Epidermal melanocyte (primary cell): ENCODE measurements around the gene MEOX2.

Experiments
- DNase-seq: peaks from one replicate; pipeline ENCODE4 v3.0.0; 2011; ENCODE audit warnings: low spot score; ENCODE audit not compliant: insufficient read length

The MEOX2 gene

DNA sequence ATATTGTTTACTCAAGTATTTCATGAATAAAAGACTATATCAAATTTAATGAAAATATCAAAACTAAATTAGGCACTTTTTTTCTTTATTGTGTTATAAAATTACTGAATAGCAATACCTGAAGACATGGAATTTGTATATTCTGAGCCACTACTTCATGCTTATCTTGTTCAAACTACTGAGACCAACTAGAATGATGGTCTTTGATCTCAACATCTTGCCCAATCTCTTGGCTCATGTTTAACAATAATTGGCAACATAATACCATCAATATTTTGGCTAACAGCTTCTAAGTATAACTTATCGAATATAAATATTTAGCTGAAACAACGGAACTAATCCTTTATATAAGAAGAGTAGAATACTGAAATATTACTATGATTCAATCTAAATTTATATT is 68.2 kb downstream of the MEOX2 start:
- no peak for DNase-seq

DNA sequence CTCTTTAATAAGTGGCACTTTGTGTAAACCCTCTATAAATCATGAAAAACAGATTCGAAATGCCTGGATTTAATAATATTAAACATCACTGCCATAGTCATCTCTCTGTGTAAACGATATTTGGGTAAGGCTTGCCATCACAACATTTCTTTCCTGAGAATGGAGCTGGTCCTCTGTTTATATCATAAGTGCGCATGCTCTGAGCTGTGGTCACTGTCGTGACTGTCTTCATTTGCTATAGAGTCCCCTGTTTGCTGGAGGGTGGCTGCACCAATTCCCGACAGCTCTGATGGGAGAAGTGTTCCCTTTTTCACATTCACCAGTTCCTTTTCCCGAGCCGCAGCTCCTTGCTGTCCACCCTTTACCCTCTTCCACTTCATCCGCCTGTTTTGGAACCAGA is 74.3 kb downstream of the MEOX2 start:
- no peak for DNase-seq

- no peak for DNase-seq
Measured at GRCh38 chr7:15610503-15610902, 76.0 kb downstream of the MEOX2 start.

DNA sequence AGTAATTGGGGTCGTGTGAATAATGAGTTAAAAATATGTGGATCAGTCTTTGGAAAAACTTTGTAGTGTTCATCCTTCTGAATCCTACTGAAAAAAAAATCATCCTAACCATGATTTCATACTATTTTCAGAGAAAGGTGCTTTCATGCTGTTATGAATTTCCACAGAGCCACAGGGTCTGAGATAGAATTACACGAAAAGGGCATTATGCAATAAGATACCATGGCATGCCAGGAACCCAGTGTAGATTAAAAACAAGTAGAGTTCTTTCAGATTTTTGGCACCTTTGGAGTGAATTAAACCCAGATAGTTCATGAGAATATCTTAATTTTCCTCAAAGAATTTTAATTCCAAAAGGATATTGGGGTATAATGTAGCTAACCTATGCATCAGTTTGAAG is 77.2 kb downstream of the MEOX2 start:
- DNase-seq, result no peak

- no peak for DNase-seq
Measured at GRCh38 chr7:15607529-15608210, 78.8 kb downstream of the MEOX2 start.

DNA sequence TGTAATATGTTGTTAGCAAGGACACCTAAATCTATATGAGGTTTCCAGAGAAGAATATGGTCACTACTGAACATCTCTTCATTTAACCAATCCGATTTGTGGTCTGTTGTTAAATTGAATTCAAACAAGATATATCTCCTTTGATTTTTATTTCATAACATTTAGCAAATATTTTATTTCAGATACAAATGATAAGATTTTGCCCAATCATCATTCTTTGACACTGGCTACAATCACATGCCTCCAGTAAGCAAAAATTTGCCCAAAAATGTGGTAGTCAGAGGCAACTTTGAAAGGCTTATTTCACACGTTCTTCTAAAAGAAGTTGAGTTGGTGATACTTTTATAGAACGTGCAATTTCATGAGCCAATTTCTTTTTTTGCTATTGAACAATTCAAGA is 79.9 kb downstream of the MEOX2 start:
- no peak for DNase-seq

DNA sequence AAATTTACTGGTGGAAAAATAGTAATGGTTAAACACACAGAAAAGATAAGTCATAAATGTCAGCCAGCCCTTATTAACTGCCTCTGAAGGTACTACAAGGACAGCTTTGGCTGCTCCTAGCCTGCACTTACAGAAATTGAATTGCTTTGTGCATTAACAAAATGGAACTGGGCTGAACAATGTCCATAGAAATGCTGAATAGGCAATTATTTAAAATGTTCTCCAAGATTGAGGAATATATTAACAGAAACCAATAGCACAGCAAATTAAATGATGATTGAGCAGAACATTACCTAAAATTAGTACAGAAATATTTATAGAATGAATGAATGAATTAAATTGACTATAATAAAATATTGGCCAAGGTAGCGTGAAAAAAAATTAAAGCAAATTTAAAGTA is 82.3 kb downstream of the MEOX2 start:
- DNase-seq, result no peak

GRCh38 chr7:15603124-15603523 is 83.4 kb downstream of the MEOX2 start:
- DNase-seq, result no peak

GRCh38 chr7:15602236-15602635 is 84.2 kb downstream of the MEOX2 start:
- DNase-seq, result no peak

DNA sequence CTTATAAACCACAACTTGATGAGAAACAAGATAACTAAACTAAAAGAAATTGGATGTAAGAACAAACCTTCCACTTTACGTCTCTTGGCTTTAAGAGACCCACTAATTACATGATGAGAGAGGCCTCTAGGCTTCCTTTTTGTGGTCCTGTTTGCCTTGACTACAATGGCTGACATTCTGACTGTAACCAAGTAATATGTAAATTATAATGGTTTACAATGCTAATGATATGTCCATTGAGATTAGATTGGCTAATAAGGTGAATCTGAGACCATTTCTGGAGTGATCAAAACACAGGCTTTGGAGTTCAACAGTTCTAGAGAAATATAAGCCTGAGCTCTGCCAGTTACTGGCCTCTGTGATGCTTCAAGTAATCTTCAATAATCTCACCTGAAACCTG is 85.3 kb downstream of the MEOX2 start:
- DNase-seq, result no peak

- DNase-seq, result no peak
Measured at GRCh38 chr7:15600298-15600697, 86.2 kb downstream of the MEOX2 start.

DNA sequence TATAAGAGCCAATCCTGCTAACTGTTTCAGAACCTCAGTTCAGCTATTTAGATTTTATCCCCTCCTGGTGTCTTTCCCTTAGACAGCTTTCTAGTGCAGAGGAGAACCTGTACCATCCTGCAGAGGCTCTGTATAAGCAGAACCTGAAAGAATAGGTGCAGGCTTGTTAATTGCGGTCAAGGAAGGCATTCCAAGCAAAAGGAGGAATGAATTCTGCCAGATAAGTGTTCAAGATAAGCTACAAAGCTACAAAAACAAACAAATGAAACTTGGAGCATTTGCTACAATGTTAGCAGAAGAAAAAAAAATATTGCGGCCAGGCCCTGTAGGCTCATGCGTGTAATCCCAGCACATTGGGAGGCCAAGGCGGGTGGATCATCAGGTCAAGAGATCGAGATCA is 92.0 kb downstream of the MEOX2 start:
- no peak for DNase-seq

DNA sequence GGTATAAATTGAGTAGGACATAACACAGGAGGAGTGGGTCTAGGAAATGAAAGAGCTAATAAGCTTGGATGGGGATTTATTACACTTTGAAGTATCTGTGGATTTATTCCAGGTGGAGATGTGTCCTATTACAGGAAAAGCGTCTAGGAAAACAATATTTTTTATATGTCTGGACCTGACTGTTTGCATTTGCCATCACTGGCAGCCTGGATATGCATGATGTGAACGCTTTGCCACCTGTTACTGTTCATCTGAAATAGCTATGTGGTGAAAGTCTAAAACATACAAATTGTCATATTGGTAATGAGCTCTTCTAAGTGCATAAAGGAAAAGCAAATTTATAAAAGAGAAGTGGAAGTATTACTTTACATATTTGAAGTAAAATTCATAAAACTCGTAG is 93.1 kb downstream of the MEOX2 start:
- DNase-seq, result no peak

GRCh38 chr7:15586266-15586665 is 100.2 kb downstream of the MEOX2 start:
- no peak for DNase-seq

GRCh38 chr7:15584575-15584974 is 101.9 kb downstream of the MEOX2 start:
- no peak for DNase-seq

- no peak for DNase-seq
Measured at GRCh38 chr7:15582773-15583172, 103.7 kb downstream of the MEOX2 start.

DNA sequence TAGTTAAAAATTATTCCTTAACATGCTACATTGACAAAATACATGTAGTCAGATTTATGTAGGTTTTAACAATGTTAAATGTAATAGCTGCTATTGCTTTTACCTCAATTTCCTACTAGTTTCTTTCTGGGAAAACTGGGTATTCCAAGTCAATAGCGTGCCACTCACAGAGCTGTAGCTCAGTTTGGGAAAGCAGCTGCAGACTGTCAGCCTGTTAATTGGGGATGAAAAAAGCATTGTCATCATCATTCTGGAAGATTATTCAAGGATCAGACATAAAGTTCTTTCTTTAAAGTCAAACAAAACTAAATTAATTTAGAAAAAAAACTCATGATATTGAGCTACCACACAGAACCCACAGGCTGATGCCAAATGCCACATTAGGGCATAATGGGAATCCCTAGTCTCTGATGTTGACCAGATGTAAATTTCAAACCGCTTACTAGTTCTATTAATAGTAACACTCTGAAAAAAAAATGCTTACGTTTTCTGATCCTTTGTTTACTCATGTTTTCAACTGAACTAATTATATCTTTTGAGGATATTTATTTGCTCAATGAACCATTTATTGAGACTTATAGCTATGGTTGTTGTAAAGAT is 105.0 kb downstream of the MEOX2 start:
- DNase-seq, result peak; percentile 19

DNA sequence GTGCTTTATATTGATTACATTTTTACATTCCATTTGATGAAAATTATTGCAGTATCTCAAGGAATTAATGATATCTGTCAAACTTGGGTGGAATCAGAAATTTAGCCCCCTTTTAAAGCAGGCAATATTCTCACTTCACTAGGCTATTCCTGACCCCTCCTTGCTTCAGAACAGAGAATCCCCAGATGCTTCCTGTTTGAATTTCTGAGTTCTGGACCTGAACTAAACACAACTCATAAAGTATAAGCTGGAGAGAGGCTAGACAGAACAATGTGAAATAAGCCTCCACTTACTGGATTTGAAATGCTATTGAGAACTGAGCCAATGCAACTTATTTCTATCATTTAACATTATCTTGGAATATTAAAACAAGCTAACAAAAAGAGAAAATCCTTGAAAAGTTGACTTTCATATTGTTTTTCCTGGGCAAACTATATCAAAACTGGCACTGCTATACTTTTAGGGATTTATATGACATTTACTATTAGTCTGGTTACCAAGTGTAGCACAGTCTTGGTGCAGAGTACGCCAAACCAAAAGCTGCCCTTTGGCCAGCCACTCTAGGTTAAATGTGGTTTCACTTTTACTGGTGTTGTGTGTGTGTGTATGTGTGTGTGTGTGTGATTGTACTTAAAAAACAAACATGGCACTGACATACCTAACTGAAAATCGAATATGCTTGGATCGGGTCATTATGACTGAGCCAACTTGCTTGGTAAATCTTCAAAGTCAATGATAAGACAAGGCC is 105.7 kb downstream of the MEOX2 start:
- DNase-seq, result no peak

DNA sequence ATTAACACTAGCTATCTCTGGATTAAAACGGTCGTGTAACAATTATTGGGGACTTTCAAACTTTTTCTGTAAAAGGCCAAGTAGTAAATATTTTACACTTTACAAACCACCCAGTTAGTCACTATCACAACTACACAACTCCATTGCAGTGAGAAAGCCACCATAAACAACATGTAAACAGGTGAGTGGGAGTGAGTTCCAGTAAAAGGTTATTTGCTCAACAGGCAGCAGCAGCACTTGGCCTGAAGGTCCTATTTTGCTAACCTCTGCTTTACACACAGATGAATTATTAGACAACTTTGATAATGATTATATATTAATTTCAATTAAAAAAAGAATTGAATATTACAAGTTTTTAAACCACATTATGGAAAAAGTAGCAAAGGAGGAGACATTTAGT is 108.9 kb downstream of the MEOX2 start:
- DNase-seq, result no peak

- no peak for DNase-seq
Measured at GRCh38 chr7:15571301-15571878, 115.1 kb downstream of the MEOX2 start.

DNA sequence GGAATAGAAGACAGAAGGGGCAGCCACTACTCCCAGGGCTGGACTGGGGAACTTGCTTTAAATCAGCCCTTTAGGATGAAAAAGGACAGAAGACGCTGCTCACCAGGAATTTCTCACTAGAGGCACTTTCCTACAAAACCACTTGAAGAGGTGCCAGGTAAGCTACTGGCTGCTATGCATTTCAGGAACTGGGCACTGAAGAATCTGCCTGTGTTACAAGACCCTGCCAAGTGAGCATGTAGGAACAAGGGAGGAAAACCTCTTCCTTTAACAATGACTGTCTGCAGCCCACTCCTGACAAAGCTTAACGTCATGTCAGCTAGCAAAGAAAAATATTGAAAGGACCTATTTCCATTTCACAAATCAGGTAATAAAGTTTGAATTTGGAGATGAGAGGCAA is 118.8 kb downstream of the MEOX2 start:
- DNase-seq, result no peak

GRCh38 chr7:15567036-15567435 is 119.4 kb downstream of the MEOX2 start:
- no peak for DNase-seq
